PC-9 (cell line): ENCODE results near the gene GFAP. TPM values are rescaled to one million over a fixed set of nuclear protein-coding genes. Genes with fewer than 3 reads are reported as not detected.

Source experiments
- BruUV-seq: library from RNA; stranded (reverse); fragments of 400-500 nt; replicated peaks from 2 replicates; lab custom pipeline; 2021; lab: Mats Ljungman, UMichigan
- CTCF ChIA-PET: fragments of 300-600 bp; sonication (Branson Sonifier 250); formaldehyde crosslinking; loops from one replicate; lab custom pipeline; 2022; ENCODE audit warnings: antibody characterized with exemption; lab: Charles Lee
- POLR2A ChIA-PET: fragments of 300-600 bp; sonication (Branson Sonifier 250); formaldehyde crosslinking; loops from one replicate; lab custom pipeline; 2022; ENCODE audit warnings: antibody characterized with exemption; ENCODE audit not compliant: unreplicated experiment; lab: Charles Lee
- DNase-seq, 2 experiments: peaks; one replicate each; pipeline versions ENCODE4 v3.0.0 to v3.0.0-alpha.2; 2015 to 2022; ENCODE audit warnings: mixed read lengths in 1 of 2
- H2AFZ ChIP-seq: fragments of 200-600 bp; sonication (generic); 2 replicates; pipeline ENCODE4 v1.8.1; 2017; ENCODE audit warnings: antibody characterized with exemption
- H3F3A ChIP-seq: fragments of 200-600 bp; sonication (generic); 2 replicates; pipeline ENCODE4 v1.8.1; 2017; ENCODE audit warnings: antibody characterized with exemption, mild to moderate bottlenecking, low read depth; ENCODE audit not compliant: insufficient read depth
- H3K27ac ChIP-seq: fragments of 200-600 bp; sonication (generic); 2 replicates; pipeline ENCODE4 v1.6.1; 2016; ENCODE audit warnings: mixed run types
- H3K27me3 ChIP-seq: fragments of 200-600 bp; sonication (generic); 2 replicates; pipeline ENCODE4 v1.6.1; 2016; ENCODE audit warnings: low read depth, mixed run types; ENCODE audit not compliant: insufficient read depth
- H3K36me3 ChIP-seq: fragments of 200-600 bp; sonication (generic); 2 replicates; pipeline ENCODE4 v1.6.1; 2016; ENCODE audit warnings: low read depth, mixed run types
- H3K4me1 ChIP-seq: fragments of 200-600 bp; sonication (generic); replicated peaks from 2 replicates; pipeline ENCODE4 v1.6.1; 2016; ENCODE audit warnings: mixed run types; ENCODE audit not compliant: insufficient read depth
- H3K4me2 ChIP-seq: fragments of 200-600 bp; sonication (generic); 2 replicates; pipeline ENCODE4 v1.6.1; 2017; ENCODE audit warnings: mixed run types
- H3K4me3 ChIP-seq: fragments of 200-600 bp; sonication (generic); 2 replicates; pipeline ENCODE4 v1.6.1; 2016; ENCODE audit warnings: mixed run types
- H3K79me2 ChIP-seq: fragments of 200-600 bp; sonication (generic); 2 replicates; pipeline ENCODE4 v1.6.1; 2017; ENCODE audit warnings: low read depth, mixed run types
- H3K9me2 ChIP-seq: fragments of 200-600 bp; sonication (generic); 2 replicates; pipeline ENCODE4 v1.8.1; 2017; ENCODE audit warnings: mild to moderate bottlenecking; ENCODE audit not compliant: insufficient read depth
- H3K9me3 ChIP-seq: fragments of 200-600 bp; sonication (generic); 2 replicates; pipeline ENCODE4 v1.8.1; 2016; ENCODE audit warnings: low read depth; ENCODE audit not compliant: insufficient read depth
- H4K20me1 ChIP-seq: fragments of 200-600 bp; sonication (generic); 2 replicates; pipeline ENCODE4 v1.8.1; 2017; ENCODE audit not compliant: insufficient read depth
- EZH2 ChIP-seq: fragments of 200-600 bp; sonication (generic); IDR thresholded peaks from 2 replicates; pipeline ENCODE4 v1.8.0; 2017; ENCODE audit warnings: antibody characterized with exemption, low read depth
- intact Hi-C: fragments of 100-400 bp; cut with micrococcal nuclease; formaldehyde crosslinking; loops from one replicate; pipeline ENCODE4 v1.10.0; 2022; ENCODE audit not compliant: unreplicated experiment
- total RNA-seq: library from RNA; stranded (reverse); gene quantifications from 2 replicates; pipeline ENCODE4 v1.2.3, GENCODE V29; 2021
- TF ChIP-seq, protein P1 (sequence below): fragments of 200-600 bp; sonication (generic); conservative IDR thresholded peaks from 2 replicates; pipeline ENCODE4 v1.6.1; 2017; ENCODE audit warnings: mixed run types, antibody characterized with exemption, mild to moderate bottlenecking, moderate library complexity

Gene GFAP
- total RNA-seq, 1 experiment from 2014 or later, result not detected

DNA sequence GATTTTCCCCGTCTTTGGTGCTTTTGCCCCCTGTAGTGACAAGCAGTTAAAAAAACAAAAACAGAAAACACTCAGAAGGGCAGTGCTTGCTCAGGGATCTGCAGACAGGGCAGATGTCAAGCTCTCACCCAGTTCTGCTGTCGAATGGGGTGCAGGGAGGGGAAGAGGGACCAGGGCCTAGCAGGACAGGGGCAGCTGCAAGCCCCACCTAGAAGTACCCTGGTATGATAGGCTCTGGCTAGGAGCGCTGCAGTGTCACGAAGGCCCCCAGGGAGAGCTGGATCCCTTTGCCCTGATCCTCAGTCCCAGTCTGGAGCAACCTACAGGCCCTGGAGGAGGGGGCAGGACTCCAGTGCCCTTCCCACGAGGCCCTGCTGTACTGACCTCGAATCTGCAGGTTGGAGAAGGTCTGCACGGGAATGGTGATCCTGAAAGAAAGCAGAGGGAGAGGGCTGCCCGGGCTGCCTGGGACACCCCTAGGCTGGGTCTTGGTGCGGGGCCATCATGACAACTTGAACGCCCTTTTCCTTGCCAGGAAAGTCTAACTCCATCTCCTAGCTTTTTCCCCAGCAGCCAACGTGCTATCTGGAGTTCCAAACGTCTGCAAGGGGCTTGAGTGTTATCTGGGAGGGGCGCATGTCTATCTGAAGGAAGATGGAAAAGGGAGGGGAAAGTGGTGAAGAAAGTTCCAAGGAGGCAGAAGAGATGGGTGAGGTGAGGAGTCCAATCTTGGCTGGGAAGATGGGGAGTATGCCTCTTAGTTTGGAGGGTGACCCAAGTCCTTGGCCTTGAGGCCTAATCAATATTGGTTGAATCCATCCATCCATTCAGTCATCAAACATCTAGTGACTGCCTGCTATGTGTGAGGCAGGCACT, 4.8 kb downstream of the GFAP start:
- Histone ChIP-seq H4K20me1 (no peaks in the 10 kb centered on the region), H3K9me2 (no peaks in the 10 kb centered on the region), H2AFZ (no peak overlapping the region), H3K79me2 (no peaks in the 10 kb centered on the region), H3K4me2 (no peak overlapping the region), H3K27ac (no peak overlapping the region), H3K36me3 (no peaks in the 10 kb centered on the region), H3F3A (peaks cover 12% of the 10 kb centered on the region; the same call in 1 of the 2 replicates), H3K4me3 (no peak overlapping the region), H3K4me1 (peaks cover 22% of the 10 kb centered on the region), H3K27me3 (no peaks in the 10 kb centered on the region), H3K9me3 (no peaks in the 10 kb centered on the region)
- peak in 1 of 2 experiments; percentile 21 for DNase-seq
- POLR2A ChIA-PET, result no interaction called here
- no TSS peak for BruUV-seq
- CTCF ChIA-PET, result interaction anchor here (0.8 to 0.9 kb wide), 2 partner anchors 10 to 108 kb away, joined by 4 read pairs; no protein-coding TSS in a partner anchor
- intact Hi-C loops, result no loop called here
- TF ChIP-seq, protein P1, sequence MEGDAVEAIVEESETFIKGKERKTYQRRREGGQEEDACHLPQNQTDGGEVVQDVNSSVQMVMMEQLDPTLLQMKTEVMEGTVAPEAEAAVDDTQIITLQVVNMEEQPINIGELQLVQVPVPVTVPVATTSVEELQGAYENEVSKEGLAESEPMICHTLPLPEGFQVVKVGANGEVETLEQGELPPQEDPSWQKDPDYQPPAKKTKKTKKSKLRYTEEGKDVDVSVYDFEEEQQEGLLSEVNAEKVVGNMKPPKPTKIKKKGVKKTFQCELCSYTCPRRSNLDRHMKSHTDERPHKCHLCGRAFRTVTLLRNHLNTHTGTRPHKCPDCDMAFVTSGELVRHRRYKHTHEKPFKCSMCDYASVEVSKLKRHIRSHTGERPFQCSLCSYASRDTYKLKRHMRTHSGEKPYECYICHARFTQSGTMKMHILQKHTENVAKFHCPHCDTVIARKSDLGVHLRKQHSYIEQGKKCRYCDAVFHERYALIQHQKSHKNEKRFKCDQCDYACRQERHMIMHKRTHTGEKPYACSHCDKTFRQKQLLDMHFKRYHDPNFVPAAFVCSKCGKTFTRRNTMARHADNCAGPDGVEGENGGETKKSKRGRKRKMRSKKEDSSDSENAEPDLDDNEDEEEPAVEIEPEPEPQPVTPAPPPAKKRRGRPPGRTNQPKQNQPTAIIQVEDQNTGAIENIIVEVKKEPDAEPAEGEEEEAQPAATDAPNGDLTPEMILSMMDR, result no peak
- TF ChIP-seq EZH2, result no peak

DNA sequence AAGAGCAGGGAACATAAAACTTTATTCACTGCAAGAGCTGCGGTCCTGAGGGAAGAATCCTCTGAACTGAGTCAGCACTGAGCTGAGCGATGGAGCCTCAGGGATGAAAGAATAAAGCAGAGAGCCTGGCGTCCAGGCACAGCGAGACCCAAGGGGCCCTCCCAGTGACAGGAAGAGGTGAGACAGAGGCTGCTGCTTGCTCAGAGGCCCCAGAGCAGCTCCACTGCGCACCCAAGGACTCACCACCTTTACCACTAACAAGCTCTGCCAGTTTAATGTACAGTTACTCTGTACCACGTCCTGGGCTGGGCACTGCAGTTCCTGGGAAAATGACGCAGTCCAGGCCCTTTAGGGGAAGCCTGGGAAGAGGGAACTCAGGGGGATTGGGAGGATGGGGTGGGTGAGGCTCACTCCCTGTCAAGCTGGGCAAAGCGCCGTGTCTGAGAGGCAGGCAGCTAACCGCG, 5.6 kb downstream of the GFAP start:
- peak in 1 of 2 experiments; percentile 37 for DNase-seq
- Histone ChIP-seq H4K20me1 (no peaks in the 10 kb centered on the region), H3K27ac (no peak overlapping the region), H3K4me3 (no peak overlapping the region), H2AFZ (no peak overlapping the region), H3K4me1 (peaks cover 28% of the 10 kb centered on the region), H3K27me3 (no peaks in the 10 kb centered on the region), H3K79me2 (no peaks in the 10 kb centered on the region), H3K36me3 (no peaks in the 10 kb centered on the region), H3K9me2 (no peaks in the 10 kb centered on the region), H3K4me2 (no peak overlapping the region), H3K9me3 (no peaks in the 10 kb centered on the region), H3F3A (peaks cover 13% of the 10 kb centered on the region; the same call in 1 of the 2 replicates)
- ChIA-PET CTCF (interaction anchor here (0.7 to 0.8 kb wide), 3 partner anchors 11 to 431 kb away, joined by 4 to 5 read pairs (median 5); no protein-coding TSS in a partner anchor), POLR2A (no interaction called here)
- intact Hi-C loops, result no loop called here
- no TSS peak for BruUV-seq
- TF ChIP-seq EZH2, result no peak
- TF ChIP-seq, protein P1, result no peak

DNA sequence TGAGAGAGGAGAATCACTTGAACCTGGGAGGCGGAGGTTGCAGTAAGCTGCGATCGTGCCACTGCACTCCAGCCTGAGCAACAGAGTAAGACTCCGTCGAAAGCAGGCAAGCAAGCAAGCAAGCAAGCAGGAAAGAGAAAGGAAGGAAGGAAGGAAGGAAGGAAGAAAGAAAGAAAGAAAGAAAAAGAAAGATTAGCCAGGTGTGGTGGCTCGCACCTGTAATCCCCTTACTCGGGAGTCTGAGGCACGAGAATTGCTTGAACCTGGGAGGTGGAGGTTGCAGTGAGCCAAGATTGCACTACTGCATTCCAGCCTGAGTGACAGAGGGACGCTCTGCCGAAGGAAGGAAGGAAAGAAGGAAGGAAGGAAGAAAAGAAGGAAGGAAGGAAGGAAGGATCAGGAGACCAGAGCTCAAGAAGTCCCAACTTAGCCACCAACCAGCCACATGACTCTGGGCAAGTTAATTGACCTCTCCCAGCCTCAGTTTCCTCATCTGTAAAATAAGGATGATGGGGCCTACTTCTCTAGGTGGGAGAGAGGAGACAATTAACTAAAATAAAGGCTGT, 6.5 kb downstream of the GFAP start:
- Histone ChIP-seq H3K9me3 (no peaks in the 10 kb centered on the region), H3K27ac (no peak overlapping the region), H2AFZ (no peak overlapping the region), H4K20me1 (no peaks in the 10 kb centered on the region), H3K79me2 (no peaks in the 10 kb centered on the region), H3K4me1 (peaks cover 28% of the 10 kb centered on the region), H3F3A (peaks cover 13% of the 10 kb centered on the region; the same call in 1 of the 2 replicates), H3K9me2 (no peaks in the 10 kb centered on the region), H3K27me3 (no peaks in the 10 kb centered on the region), H3K4me2 (no peak overlapping the region), H3K36me3 (no peaks in the 10 kb centered on the region), H3K4me3 (no peak overlapping the region)
- ChIA-PET POLR2A (no interaction called here), CTCF (interaction anchor here (0.7 kb wide), 1 partner anchor 430 kb away, joined by 5 read pairs; no protein-coding TSS in a partner anchor)
- TF ChIP-seq, protein P1, result no peak
- no peak for TF ChIP-seq EZH2
- DNase-seq, result no peak
- intact Hi-C loops, result no loop called here
- BruUV-seq, result no TSS peak
